Glomerular endothelial cell (primary cell): Measurements from ENCODE around the gene HOXA5. TPM values are rescaled to one million over a fixed set of nuclear protein-coding genes. Genes with fewer than 3 reads are reported as not detected.

Experiments
- DNase-seq: peaks from one replicate; pipeline ENCODE4 v3.0.0-alpha.2; 2011; ENCODE audit warnings: low read depth, low spot score; ENCODE audit errors: extremely low read depth
- total RNA-seq: library from RNA; depleted of rRNA; stranded (reverse); fragments of >200 nt; gene quantifications from 2 replicates; pipeline ENCODE4 v1.2.3, GENCODE V29; 2015

HOXA5 gene
- total RNA-seq, 1 donor from 2014 or later, result 34.5 TPM

DNA sequence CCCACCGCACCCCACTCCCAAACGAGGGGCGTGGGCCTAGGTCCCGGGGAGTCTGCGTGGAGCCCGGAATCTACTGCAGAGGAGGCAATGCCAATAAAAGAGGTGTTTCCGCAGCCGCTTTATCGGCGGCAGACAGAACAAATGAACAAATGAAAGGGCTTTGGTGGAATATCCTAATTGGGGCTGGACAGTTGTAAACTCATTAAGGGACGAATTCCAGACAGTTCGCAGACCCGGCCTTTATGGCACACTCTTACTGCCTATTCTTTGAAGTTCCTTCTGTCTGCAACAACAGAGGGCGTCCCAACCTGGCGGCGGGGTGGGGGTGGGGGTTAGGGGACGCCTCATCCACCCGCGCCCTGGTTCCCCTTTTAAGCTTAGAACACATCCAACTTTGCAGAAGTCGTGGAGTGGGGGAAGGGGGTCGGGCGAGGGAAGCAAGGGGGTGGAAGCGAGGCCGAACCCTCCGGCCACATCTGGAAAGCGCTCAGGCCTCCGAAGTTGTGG, 17.8 kb upstream of the HOXA5 start:
- DNase-seq, result no peak

DNA sequence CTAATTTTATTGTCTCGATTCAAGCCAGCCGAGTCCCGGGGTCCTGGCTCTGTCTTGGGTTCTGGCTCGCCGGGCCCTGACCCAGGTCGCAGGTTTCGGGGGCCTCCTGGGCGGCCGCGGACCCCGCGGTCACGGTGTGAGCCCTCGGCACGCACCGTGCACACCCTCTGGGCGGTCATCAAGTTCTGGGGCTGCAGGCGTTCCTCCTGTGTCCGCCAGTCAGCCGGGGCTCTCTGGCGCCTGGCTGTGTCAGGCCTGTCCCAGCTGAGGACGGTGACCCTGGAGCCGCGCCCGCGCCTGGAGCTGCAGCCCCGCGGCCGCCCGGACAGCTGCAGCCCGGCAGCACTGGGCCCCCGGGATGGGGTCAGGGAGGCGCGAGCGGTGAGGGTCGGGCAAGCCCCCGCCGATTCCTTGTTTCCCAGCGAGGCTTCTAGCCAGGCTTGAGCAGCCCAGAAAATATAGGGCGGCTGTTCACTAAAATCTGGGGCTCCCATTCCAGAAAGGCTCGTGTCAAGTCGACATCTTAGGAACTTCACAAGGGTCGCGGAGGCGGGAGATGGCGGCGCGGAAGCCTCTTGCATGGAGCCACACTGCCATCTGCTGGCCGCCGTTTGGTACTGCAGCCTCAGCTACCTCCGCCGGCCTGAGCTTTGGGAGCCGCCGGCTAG, 17.2 kb upstream of the HOXA5 start:
- no peak for DNase-seq

DNA sequence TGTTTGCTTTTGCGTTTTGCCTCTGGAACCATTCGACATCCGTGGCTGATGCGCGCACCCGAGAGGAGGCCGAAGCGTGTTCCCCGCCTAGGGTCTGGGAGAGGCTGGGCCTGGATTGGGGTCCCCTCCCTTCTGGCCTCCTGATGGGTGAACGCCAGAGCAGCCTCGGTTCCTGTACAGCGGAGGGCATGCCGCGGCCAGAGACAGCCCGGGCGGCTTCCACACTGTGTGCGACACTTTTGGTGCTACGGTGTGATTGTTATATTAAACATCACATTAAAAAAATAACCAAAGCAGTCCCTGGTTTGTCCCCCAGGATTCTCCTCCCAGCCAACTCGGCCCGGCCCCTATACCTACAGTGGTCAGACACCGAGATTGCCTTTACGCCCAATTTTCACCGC, 16.7 kb upstream of the HOXA5 start:
- no peak for DNase-seq

DNA sequence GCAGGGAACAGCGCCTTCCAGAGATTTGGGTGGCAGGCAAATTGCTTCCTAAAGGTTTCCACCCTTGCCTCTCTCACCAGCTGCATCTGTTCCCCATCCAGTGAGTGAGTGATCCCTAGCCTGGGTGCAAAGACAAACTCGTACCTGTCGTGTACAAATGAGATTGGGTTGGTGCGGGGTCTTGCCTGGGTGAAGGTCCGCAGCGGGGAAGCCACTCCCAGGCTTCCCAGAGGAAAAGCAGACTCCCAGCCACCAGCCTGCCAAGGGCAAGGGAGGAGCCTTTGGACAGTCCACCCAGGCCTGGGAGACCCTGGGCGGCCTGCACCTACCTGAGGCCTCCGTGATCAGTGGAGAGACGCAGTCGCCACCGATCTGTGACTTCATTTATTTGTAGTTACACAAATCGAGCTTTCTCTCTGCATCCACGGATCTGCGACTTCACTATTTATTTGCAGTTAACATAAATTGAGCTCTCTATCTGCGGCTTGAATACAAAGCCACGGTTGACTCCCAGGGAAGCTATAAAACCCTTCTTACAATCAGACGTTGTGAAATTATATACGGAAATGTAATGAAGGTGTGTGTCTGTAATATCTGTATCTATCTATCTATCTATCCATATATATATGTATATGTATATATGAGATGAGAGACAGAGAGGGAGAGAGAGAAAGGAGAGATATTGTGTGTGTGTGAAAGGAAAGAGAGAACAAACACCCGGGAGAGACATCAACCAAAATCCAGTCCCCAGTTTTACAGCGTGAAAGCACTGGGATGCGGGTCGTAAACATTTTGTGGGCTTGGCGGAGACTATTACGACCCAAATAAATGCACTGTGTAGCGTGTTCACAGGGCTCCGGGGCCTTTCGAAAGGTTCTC, 16.0 kb upstream of the HOXA5 start:
- DNase-seq, result no peak

DNA sequence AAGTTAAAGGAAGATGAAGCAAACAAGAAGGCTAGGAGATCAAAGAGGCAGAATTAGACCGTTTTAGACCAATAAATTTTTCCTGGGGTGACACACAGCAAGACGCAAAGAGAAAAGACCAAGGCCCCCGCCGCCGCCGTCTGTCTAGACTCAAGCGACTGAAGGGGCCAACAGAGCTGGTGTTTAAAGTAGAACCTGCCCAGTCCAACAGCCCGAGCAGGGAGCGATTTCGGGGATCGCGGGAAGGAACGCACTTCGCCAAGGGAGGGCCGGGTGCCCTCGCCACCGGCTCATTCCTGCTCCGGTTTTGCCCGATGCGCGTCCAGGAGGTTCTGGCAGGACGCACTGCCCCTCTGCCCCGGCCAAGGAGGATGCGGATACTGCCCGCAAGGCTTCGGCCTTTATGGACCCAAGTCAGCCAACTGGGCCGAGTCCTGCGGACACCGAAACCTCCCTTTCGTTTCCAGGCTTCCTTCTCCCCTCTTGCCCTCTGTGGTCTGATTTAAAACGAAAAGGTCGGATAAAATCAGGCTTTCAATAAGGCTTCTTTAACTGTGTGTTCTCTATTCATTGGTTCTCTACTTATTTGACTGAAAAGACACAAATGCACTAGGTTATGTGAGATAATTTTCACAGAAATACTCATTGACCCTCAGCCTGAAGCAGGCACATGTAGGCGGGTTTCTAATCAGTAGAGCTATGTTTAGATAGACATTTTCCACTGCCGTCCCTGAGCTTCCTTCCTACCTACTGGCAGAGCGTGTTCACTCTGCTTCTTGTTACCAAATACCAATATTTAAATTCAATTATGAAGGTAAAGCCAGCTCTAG, 15.2 kb upstream of the HOXA5 start:
- DNase-seq, result no peak

DNA sequence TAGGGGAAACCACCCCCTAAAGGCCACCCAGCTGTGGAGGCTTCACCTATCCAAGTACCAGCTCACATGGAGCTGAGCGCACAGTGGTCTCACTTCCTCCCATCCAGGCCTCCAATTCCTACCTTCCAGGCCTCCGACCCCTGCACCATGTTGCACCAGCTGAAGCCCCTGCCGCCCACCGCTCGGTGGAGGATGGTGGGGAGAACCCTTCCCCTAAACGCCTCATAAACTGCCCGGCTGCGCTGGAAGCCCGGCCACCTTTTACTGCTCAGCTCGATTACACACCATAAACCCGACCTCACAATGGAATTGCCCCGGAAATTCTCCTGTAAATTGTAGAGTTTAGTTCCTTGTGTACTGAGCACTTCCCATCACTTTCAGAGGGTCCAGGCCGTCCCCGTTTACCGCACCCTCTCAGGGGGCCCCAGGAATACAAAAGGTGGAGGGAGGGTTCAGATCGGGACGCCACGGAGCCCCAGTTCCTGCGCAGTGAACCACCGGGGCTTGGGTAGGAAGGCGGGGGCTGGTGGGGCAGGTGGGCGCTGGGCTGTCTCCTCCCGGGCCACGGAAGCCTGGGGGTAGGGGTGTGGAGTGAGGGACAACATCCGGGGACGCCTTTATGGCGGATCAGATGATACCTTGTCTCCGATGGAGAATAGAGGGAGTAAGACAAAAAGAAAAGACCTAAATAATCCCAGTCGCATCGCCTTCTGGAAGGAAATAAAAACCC, 14.4 kb upstream of the HOXA5 start:
- no peak for DNase-seq

DNA sequence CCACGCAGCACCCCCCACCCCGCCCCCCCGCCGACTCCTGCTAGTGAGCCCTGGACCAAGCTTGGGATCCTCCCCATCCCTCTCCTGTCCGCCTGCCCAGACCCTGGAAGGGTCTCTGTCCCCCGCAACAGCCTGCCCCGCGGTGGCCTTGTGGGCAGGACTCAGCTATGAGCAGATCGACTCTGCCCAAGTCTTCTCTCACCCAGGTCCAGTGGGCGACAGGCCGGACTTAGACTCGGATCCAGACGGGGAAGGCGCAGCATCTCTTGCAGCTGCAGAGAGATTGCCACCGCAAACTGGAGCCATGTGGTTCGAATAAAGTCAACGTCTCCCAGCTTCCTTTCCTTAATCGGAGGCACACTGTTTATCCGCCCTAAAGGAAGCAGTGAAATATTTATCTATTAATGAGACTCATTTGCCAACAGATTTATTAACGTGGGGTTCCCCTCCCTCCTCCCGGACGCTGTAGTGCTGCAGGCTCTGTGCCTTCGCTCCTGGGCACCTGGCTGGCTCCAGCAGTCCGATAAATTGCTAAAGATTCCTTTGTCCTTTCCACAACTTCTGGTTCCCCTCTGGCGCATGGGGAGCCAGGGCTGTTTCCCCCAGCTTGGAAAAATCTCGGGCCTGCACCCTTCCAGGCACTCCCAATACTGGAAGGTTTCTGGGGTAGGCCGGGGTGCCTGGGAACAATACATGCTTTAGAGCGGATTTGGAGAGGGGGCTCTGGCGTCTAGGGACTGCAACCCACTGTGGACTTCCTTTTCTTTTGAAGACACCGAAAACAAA, 13.6 kb upstream of the HOXA5 start:
- no peak for DNase-seq

DNA sequence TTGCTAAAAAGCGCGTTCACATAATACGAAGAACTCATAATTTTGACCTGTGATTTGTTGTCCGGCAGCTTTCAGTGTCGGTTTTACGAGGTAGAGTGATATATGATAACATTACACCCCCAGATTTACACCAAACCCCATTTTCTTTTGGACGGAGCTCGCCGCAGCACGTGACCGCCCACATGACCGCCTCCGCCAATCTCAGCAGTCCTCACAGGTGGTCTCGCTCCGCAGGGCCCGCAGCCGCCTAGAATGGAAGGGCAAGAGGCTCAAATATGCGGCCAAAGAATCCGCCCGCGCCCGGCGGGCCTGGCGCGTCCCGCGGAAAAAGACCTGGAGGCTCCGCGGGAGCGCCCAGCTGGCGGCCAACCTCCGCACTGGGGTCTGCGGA, 13.0 kb upstream of the HOXA5 start, which contains the start of gene HOXA7:
Gene HOXA7, minus strand, starts transcription at position 168 of the 391 bp plus-strand sequence. Its CDS starts 130 bp downstream, at position 38.
- no peak for DNase-seq

DNA sequence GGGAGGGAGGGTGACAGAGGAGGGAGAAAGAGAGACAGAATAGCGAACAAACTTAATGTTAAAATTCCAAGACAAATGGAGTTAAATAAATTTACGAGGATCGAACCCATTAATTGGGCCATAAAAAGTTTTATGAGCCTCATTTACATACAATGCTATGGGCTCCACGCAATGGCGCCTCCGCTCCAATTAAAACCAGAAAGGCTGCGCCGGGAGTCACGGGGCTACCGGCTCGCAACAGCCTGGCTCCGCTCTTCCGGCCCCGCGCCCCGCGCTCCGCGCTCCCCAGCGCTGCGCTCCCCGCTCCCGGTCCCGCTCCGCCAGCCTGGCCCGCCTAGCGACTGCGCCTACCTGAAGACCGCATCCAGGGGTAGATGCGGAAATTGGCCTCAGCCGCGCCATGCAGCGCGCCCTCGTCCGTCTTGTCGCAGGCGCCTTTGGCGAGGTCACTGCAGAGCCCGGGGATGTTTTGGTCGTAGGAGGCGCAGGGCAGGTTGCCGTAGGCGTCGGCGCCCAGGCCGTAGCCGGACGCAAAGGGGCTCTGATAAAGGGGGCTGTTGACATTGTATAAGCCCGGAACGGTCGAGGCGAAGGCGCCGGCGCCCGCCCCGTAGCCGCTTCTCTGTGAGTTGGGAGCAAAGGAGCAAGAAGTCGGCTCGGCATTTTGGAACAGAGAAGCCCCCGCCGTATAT, 12.5 kb upstream of the HOXA5 start:
- no peak for DNase-seq

DNA sequence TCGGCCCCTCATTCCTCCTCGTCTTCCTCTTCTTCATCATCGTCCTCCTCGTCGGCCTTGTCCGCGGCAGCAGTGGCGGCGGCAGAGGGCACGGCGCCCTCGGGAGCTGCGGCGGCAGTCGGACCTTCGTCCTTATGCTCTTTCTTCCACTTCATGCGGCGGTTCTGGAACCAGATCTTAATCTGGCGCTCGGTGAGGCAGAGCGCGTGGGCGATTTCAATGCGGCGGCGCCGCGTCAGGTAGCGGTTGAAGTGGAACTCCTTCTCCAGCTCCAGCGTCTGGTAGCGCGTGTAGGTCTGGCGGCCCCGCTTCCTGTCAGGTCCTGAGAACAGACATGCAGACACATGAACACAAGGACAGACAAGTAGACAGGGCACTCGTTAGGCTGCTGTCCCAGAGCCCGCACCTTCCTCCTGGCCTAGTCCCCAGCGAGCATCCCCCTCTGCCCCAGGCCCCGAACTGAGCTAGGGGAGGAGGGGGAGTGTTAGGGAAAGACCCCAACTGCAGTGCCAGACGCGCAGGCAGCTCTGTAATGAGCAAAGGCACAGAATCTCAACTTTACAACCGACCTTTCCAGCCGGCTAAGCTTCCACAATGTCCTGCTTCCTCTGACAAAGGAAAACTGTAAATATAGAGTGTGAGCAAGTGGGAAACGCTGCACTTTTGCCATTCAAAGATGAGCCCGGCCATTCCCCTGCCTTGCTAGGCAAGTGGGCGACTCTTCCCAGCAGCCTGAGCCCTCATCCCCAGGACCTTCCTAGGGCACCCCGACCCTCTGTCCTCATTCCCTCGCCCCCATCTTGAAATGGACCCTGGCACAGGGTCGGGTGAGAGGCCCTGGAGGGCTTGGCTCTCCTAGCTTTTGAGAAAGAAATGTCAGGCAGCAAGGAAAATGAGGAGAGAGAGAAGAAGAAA, 11.7 kb upstream of the HOXA5 start:
- DNase-seq, result no peak

DNA sequence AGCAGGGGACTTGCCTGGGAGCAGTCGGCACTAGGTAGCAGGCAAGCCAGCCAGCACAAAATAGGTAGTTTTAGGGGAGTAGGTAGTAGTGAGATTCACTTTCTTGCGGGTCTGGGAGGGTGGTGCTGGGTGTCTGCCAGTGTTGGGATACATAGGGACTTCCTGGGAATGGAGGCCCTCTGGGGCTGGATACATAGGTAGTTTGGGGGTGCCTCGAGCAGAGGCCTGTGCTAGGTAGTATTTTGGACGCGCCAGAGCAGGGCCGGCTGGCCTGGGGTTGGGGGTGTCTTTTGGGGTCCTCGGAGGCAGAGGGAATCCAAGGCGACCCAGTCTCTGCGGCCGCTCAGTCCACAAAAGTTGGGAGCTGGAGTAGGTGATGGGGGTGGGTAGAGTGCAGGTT, 10.9 kb upstream of the HOXA5 start:
- DNase-seq, result no peak

DNA sequence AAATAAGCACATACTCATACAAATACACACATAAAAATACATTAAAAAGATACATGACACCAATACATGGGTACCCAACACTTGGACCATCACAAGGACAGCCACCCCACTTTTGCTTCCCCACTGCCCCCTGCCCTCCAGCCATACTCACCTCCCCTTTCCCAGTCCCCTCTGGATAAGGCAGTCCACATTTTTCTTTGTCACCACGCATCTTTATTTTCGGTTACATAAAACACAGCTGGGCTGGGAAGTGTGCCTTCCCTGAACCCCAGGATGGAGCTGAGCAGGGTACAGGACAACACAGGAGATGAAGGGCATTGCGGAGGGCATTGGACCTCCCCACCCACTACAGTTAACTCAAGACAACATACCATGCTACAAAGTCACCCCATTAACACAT, 10.0 kb upstream of the HOXA5 start:
- DNase-seq, result no peak

DNA sequence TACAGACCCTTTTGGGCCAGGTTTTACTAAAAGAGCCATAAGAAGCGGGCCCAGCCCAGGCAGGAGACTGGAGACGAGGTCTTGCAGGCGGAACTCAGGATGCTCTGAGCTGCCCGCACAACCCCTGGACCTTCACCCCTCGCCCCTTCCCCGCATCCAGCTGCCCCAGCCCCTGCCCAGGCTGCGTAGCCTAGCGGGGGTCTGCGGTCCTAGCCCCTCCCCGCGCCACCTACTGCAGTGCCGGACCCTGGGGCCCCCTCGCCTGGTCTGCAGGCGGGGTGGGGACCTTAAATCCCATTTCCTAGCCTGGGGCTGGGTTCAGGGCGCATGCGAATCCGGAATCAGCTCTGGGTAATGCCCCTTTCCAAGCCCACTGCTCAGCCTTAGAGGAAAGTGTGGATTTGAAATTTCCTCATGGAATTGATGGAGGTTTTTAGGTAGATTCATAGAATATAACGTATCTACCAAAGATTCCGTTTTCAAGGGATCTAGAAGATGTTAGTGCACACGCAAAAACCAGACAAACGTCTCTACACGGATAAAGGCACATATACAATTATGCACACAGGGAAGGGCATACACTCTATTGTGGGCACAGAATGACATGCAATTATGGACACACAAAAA, 9.4 kb upstream of the HOXA5 start:
- no peak for DNase-seq

DNA sequence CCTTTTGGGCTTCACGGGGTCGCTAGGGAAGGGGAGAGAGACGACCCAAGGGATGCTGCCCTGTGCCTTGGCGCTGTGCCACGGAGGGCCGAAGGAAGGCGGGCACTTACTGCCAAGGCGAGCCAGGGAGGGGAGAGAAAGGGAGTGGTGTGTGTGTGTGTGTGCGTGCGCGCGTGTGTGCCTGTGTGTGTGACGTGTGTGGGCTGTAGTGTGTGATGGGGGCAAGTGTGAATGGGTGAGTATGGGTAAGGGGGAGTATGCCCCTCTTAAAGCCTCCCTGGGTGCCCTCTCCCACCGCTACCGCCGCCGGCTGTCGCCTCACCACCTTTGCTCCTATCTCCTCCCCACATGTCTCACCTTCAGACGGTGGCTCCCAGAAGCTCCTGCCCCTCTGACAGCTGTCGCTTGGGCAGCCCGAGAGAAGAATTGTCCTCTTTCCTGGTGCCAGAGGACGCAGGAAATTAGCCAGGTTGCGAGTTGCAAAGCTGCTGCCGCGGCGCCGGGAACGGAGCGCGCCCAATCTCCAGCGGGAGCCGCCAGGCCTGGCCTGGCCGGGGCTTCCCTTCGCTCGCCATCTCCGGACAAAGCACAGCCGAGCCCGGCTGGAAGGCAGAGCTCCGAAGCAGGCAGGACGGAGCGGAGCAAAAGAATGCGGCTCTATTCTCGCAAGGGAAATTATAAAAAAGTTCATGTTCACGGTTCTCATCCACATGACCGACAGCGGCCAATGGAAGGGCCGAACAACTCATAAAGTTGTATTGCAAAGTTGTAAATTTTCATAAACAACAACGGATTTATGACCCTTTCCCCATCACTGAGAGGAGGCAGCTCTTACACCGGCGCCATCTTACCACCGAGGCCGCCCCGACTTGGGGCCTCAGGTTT, 8.7 kb upstream of the HOXA5 start, which contains the start of gene HOXA3:
Gene HOXA3, minus strand, starts transcription at position 653 of the 885 bp plus-strand sequence. CDS start 41,943 bp downstream, outside the sequence.
- no peak for DNase-seq

DNA sequence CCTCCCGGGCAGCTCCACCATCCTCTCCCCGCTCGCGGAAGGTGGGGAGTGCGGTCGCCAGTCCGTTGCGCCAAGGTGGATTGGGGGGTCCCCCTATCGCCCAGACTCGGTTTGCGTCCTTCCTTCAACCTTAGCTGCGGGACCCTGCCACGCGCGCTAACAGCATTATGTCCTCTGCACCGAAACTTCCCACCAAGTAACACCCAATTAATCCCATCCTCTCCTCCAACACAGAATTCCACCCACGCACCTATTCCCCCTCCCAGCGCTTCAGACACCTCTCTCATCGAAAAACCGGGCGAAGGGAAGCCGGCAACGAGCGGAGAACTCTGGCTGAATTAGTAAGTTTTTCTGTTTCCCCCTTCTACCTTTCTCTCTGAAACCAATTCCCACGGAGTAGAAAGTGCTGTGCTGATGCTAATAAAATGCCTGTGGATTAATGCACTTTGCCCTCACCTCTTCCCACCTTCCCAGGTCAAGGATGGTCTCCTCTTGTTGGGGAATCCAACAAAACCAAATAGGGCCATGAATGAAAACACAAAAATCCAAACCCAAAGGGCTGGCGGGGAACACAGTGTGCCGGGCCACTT, 8.0 kb upstream of the HOXA5 start:
- no peak for DNase-seq
